ENCODE data around the gene OSBPL3. TPM values are rescaled to one million over a fixed set of nuclear protein-coding genes. Genes with fewer than 3 reads are reported as not detected.

The OSBPL3 gene
- total RNA-seq, 1 donor: 30.8 TPM

DNA sequence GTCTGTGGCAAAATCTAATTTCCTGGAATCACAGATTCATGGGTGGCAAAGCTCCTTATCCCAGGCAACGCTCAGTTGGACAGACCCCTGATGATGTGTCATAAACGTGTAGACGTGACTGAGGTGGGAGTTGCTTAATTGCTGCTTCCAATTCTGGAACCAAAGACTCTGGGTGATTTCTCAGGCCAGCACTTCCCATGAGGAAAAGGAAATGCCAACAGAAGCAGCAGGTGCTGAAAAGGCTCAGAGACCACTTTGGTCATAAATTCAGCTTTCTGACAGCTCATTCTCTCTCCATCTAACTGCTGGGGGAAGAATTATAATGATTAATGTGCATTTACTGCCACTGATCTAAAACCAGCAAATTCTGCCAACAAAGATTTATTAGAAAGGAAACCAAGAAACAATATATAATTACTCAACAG, 88.7 kb downstream of the OSBPL3 start:
- TF ChIP-seq CTCF (IDR thresholded peaks at IDR 0.05; ENCODE audit: extremely low read depth, low read depth, low read length): no peak
- Histone ChIP-seq H3K27me3 (ENCODE audit: insufficient read depth, low read length) (no peaks in the 10 kb centered on the region), H3K4me3 (ENCODE audit: insufficient read depth, low read length) (no peak overlapping the region), H3K4me2 (ENCODE audit: insufficient read depth, low read length) (no peak overlapping the region), H4K20me1 (ENCODE audit: insufficient read depth, low read length) (peaks cover 4% of the 10 kb centered on the region), H2AFZ (ENCODE audit: low read length) (no peak overlapping the region), H3K9me3 (ENCODE audit: low read depth, low read length) (no peaks in the 10 kb centered on the region), H3K4me1 (ENCODE audit: insufficient read depth, low read length) (no peaks in the 10 kb centered on the region), H3K36me3 (ENCODE audit: insufficient read depth, low read length) (peaks cover 4% of the 10 kb centered on the region), H3K79me2 (ENCODE audit: insufficient read depth, low read length) (peaks cover 55% of the 10 kb centered on the region), H3K27ac (ENCODE audit: low read depth, low read length) (no peak overlapping the region)
- no peak for DNase-seq (ENCODE audit: insufficient read length, low spot score, missing footprints)

DNA sequence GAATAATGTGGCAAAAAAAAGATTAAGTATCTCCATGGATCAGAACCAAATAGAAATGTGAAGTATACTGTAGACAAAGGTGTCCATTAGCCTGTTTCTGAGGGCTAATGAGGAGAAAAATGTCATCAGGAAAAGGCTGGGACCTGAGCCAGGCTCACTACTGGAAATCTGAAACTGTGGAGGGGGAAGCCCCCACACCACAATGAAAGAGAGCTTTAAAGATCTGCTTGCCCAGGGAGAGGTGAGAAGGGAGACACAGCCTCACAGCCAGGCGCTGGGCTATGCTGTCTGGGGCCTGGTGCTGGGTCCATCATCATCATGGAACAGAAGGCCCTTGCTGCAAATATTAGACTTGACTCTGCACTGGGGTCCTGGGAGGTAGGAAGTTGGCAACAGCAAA, 90.4 kb downstream of the OSBPL3 start:
- no peak for DNase-seq (ENCODE audit: insufficient read length, low spot score, missing footprints)
- Histone ChIP-seq H3K79me2 (ENCODE audit: insufficient read depth, low read length) (peaks cover 41% of the 10 kb centered on the region), H3K36me3 (ENCODE audit: insufficient read depth, low read length) (peaks cover 4% of the 10 kb centered on the region), H3K4me3 (ENCODE audit: insufficient read depth, low read length) (no peak overlapping the region), H3K27ac (ENCODE audit: low read depth, low read length) (no peak overlapping the region), H4K20me1 (ENCODE audit: insufficient read depth, low read length) (no peaks in the 10 kb centered on the region), H3K27me3 (ENCODE audit: insufficient read depth, low read length) (no peaks in the 10 kb centered on the region), H3K9me3 (ENCODE audit: low read depth, low read length) (no peaks in the 10 kb centered on the region), H3K4me1 (ENCODE audit: insufficient read depth, low read length) (peaks cover 4% of the 10 kb centered on the region), H3K4me2 (ENCODE audit: insufficient read depth, low read length) (no peak overlapping the region), H2AFZ (ENCODE audit: low read length) (no peak overlapping the region)
- TF ChIP-seq CTCF (IDR thresholded peaks at IDR 0.05; ENCODE audit: extremely low read depth, low read depth, low read length): no peak

DNA sequence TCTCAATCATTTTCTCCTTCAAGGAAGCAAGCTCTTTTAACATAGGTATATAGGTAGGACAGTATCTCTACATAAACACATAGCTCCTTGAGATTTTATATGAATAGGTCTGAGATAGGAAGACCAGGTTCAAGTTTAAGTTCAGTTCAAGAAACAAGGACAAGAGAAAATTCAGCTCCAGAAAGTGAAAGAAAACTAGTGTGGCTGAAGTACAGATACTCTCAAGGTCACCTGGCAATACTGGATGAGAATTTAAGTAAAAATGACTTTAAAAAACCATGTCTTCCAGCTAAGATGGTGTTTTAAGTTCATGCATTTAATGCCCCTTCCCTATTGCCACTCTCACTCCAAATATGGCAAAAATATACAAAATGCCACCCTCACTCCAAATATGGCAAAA, 91.3 kb downstream of the OSBPL3 start:
- no peak for TF ChIP-seq CTCF (IDR thresholded peaks at IDR 0.05; ENCODE audit: extremely low read depth, low read depth, low read length)
- H3K4me1 ChIP-seq (ENCODE audit: insufficient read depth, low read length): peaks cover 8% of the 10 kb centered on the region
- no peak for DNase-seq (ENCODE audit: insufficient read length, low spot score, missing footprints)

DNA sequence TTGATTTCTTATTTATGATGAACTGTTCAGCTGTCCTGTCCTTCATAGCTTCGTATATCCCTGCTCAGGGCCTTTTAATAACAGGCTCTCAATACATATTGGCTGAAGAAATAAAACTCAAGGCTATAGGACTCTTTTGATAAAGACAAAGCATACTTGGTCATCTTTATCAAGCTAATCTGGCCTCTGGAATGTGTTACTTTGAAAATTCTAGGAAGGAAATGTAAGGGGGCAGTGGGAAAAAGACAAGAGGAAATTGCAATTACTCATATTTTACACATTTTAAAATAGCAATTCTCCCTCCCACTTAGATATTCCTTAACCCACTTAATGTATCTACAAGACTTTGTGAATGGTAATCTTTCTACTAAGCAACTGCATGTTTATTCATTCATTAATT, 94.3 kb downstream of the OSBPL3 start:
- Histone ChIP-seq H3K27ac (ENCODE audit: low read depth, low read length) (no peak overlapping the region), H3K4me3 (ENCODE audit: insufficient read depth, low read length) (no peak overlapping the region), H2AFZ (ENCODE audit: low read length) (no peak overlapping the region), H3K79me2 (ENCODE audit: insufficient read depth, low read length) (peaks cover 22% of the 10 kb centered on the region), H3K4me2 (ENCODE audit: insufficient read depth, low read length) (no peak overlapping the region), H3K4me1 (ENCODE audit: insufficient read depth, low read length) (peaks cover 20% of the 10 kb centered on the region), H3K27me3 (ENCODE audit: insufficient read depth, low read length) (no peaks in the 10 kb centered on the region), H4K20me1 (ENCODE audit: insufficient read depth, low read length) (peaks cover 10% of the 10 kb centered on the region), H3K36me3 (ENCODE audit: insufficient read depth, low read length) (peaks cover 7% of the 10 kb centered on the region), H3K9me3 (ENCODE audit: low read depth, low read length) (no peaks in the 10 kb centered on the region)
- DNase-seq (ENCODE audit: insufficient read length, low spot score, missing footprints): no peak
- TF ChIP-seq CTCF (IDR thresholded peaks at IDR 0.05; ENCODE audit: extremely low read depth, low read depth, low read length): no peak

More for the DNA sequence above, 91.3 kb downstream of the OSBPL3 start:
- no peak overlapping the region for H2AFZ ChIP-seq (ENCODE audit: low read length)
- H3K79me2 ChIP-seq (ENCODE audit: insufficient read depth, low read length): peaks cover 40% of the 10 kb centered on the region
- H3K27ac ChIP-seq (ENCODE audit: low read depth, low read length): no peak overlapping the region
- H4K20me1 ChIP-seq (ENCODE audit: insufficient read depth, low read length): no peaks in the 10 kb centered on the region
- no peaks in the 10 kb centered on the region for H3K27me3 ChIP-seq (ENCODE audit: insufficient read depth, low read length)
- no peaks in the 10 kb centered on the region for H3K9me3 ChIP-seq (ENCODE audit: low read depth, low read length)
- no peak overlapping the region for H3K4me2 ChIP-seq (ENCODE audit: insufficient read depth, low read length)
- H3K4me3 ChIP-seq (ENCODE audit: insufficient read depth, low read length): no peak overlapping the region
- H3K36me3 ChIP-seq (ENCODE audit: insufficient read depth, low read length): peaks cover 11% of the 10 kb centered on the region
